SK-N-SH treated with all-trans-retinoic acid at 6 μM for 48 hours (cell line): ENCODE data around the gene PPP1CC.

Experiments used
- ATAC-seq: fragments of 200-7000 bp; cut with Tn5 transposase; 3 replicates; pipeline ENCODE4 v1.9.1; 2020; ENCODE audit warnings: mild to moderate bottlenecking, moderate library complexity
- ARNTL ChIP-seq: fragments of 450-650 bp; formaldehyde crosslinking; IDR thresholded peaks from 2 replicates; pipeline ENCODE4 v1.5.0; 2020; ENCODE audit warnings: low read depth, mild to moderate bottlenecking, moderate library complexity, borderline replicate concordance
- BACH2 ChIP-seq: fragments of 250-450 bp; sonication (Bioruptor Pico); IDR thresholded peaks from 2 replicates; pipeline ENCODE4 v1.9.0; 2021; ENCODE audit warnings: mild to moderate bottlenecking, borderline replicate concordance
- ESRRG ChIP-seq: fragments of 250-450 bp; sonication (Bioruptor Pico); IDR thresholded peaks from 2 replicates; pipeline ENCODE4 v1.6.1; 2021; ENCODE audit warnings: mild to moderate bottlenecking
- GLIS3 ChIP-seq: fragments of 250-450 bp; sonication (Bioruptor Pico); IDR thresholded peaks from 2 replicates; pipeline ENCODE4 v1.5.0; 2020; ENCODE audit warnings: mild to moderate bottlenecking, moderate library complexity
- ISL1 ChIP-seq: fragments of 250-450 bp; sonication (Bioruptor Pico); IDR thresholded peaks from 2 replicates; pipeline ENCODE4 v2.1.2; 2022; ENCODE audit warnings: mild to moderate bottlenecking, moderate library complexity
- OSR1 ChIP-seq: fragments of 250-450 bp; sonication (Bioruptor Pico); IDR thresholded peaks from 2 replicates; pipeline ENCODE4 v1.8.0; 2022; ENCODE audit warnings: moderate library complexity, mild to moderate bottlenecking, inconsistent platforms
- PPARA ChIP-seq: fragments of 250-450 bp; sonication (Bioruptor Pico); IDR thresholded peaks from 2 replicates; pipeline ENCODE4 v1.5.0; 2020; ENCODE audit warnings: mild to moderate bottlenecking, borderline replicate concordance
- SNAI2 ChIP-seq: fragments of 250-450 bp; sonication (Bioruptor Pico); IDR thresholded peaks from 2 replicates; pipeline ENCODE4 v1.5.0; 2020; ENCODE audit warnings: mild to moderate bottlenecking, moderate library complexity
- TOX ChIP-seq: fragments of 250-450 bp; sonication (Bioruptor Pico); IDR thresholded peaks from 2 replicates; pipeline ENCODE4 v1.8.0; 2021; ENCODE audit warnings: mild to moderate bottlenecking, moderate library complexity, borderline replicate concordance
- ZC3H10 ChIP-seq: fragments of 250-450 bp; sonication (Bioruptor Pico); IDR thresholded peaks from 2 replicates; pipeline ENCODE4 v1.5.1; 2021; ENCODE audit warnings: mild to moderate bottlenecking, moderate library complexity
- ZFP3 ChIP-seq: fragments of 250-450 bp; sonication (Bioruptor Pico); IDR thresholded peaks from 2 replicates; pipeline ENCODE4 v1.5.0; 2020; ENCODE audit warnings: mild to moderate bottlenecking, moderate library complexity
- ZFP30 ChIP-seq: fragments of 450-650 bp; formaldehyde crosslinking; IDR thresholded peaks from 2 replicates; pipeline ENCODE4 v1.5.0; 2022; ENCODE audit warnings: mild to moderate bottlenecking, moderate library complexity
- ZNF565 ChIP-seq: fragments of 450-650 bp; formaldehyde crosslinking; conservative IDR thresholded peaks from 2 replicates; pipeline ENCODE4 v1.5.0; 2020; ENCODE audit warnings: low read depth, mild to moderate bottlenecking, moderate library complexity
- ZNF70 ChIP-seq: fragments of 450-650 bp; formaldehyde crosslinking; IDR thresholded peaks from 2 replicates; pipeline ENCODE4 v1.5.0; 2020; ENCODE audit warnings: mild to moderate bottlenecking, moderate library complexity
- ZNF8 ChIP-seq: fragments of 450-650 bp; formaldehyde crosslinking; IDR thresholded peaks from 2 replicates; pipeline ENCODE4 v1.5.0; 2020; ENCODE audit warnings: mild to moderate bottlenecking, moderate library complexity
- TF ChIP-seq, protein P1 (sequence below): fragments of 250-450 bp; sonication (Bioruptor Pico); IDR thresholded peaks from 2 replicates; pipeline ENCODE4 v1.8.0; 2020; ENCODE audit warnings: mild to moderate bottlenecking, moderate library complexity, borderline replicate concordance
- TF ChIP-seq, protein P2 (sequence below): fragments of 250-450 bp; sonication (Bioruptor Pico); IDR thresholded peaks from 2 replicates; pipeline ENCODE4 v1.5.1; 2021; ENCODE audit warnings: mild to moderate bottlenecking, moderate library complexity
- TF ChIP-seq, protein P3 (sequence below): fragments of 250-450 bp; sonication (Bioruptor Pico); IDR thresholded peaks from 2 replicates; pipeline ENCODE4 v1.5.0; 2020; ENCODE audit warnings: mild to moderate bottlenecking, moderate library complexity
- TF ChIP-seq, protein P4 (sequence below): fragments of 250-450 bp; sonication (Bioruptor Pico); IDR thresholded peaks from 2 replicates; pipeline ENCODE4 v1.5.1; 2020; ENCODE audit warnings: low read depth, mild to moderate bottlenecking, moderate library complexity

PPP1CC gene

DNA sequence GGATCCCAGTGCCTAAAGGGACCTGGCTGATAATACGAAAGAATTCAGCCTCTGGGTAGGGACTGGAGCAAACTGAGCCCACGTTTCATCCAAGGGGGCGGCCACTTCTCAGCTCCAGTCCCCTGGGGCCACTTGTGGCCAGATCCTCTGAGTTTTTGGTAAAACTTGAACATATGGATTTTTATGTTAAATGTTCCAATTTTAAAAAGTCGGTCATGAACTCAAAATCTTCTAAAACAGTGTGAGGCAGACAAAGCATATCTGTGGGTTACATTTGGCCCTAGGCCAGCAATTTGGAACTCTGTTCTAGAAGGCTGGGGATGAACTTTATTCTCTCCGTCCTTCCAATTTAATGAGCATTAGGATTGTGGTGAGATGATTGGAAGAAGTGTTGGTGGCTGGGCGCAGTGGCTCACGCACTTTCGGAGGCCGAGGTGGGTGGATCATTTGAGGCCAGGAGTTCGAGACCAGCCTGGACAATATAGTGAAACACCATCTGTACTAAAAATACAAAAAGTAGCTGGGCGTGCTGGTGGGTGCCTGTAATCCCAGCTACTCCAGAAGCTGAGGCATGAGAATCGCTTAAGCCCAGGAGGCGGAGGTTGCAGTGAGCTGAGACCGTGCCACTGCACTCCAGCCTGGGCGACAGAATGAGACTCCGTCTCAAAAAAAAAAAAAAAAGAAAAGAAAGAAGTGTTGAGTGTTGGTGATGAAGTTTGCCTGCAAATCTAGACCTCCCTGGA, 3.0 kb upstream of the PPP1CC start:
- TF ChIP-seq ZC3H10 (CRISPR knock-in tag) (no peak), ZFP3 (CRISPR knock-in tag) (no peak), ZFP30 (CRISPR knock-in tag) (no peak), ZNF8 (CRISPR knock-in tag) (no peak), PPARA (no peak), ESRRG (no peak), TOX (CRISPR knock-in tag) (no peak), GLIS3 (CRISPR knock-in tag) (no peak), ISL1 (CRISPR knock-in tag) (no peak)
- TF ChIP-seq, protein P1, sequence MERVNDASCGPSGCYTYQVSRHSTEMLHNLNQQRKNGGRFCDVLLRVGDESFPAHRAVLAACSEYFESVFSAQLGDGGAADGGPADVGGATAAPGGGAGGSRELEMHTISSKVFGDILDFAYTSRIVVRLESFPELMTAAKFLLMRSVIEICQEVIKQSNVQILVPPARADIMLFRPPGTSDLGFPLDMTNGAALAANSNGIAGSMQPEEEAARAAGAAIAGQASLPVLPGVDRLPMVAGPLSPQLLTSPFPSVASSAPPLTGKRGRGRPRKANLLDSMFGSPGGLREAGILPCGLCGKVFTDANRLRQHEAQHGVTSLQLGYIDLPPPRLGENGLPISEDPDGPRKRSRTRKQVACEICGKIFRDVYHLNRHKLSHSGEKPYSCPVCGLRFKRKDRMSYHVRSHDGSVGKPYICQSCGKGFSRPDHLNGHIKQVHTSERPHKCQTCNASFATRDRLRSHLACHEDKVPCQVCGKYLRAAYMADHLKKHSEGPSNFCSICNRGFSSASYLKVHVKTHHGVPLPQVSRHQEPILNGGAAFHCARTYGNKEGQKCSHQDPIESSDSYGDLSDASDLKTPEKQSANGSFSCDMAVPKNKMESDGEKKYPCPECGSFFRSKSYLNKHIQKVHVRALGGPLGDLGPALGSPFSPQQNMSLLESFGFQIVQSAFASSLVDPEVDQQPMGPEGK (CRISPR knock-in tag), result no peak
- TF ChIP-seq, protein P2, sequence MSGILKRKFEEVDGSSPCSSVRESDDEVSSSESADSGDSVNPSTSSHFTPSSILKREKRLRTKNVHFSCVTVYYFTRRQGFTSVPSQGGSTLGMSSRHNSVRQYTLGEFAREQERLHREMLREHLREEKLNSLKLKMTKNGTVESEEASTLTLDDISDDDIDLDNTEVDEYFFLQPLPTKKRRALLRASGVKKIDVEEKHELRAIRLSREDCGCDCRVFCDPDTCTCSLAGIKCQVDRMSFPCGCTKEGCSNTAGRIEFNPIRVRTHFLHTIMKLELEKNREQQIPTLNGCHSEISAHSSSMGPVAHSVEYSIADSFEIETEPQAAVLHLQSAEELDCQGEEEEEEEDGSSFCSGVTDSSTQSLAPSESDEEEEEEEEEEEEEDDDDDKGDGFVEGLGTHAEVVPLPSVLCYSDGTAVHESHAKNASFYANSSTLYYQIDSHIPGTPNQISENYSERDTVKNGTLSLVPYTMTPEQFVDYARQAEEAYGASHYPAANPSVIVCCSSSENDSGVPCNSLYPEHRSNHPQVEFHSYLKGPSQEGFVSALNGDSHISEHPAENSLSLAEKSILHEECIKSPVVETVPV (CRISPR knock-in tag), result no peak
- TF ChIP-seq, protein P3, sequence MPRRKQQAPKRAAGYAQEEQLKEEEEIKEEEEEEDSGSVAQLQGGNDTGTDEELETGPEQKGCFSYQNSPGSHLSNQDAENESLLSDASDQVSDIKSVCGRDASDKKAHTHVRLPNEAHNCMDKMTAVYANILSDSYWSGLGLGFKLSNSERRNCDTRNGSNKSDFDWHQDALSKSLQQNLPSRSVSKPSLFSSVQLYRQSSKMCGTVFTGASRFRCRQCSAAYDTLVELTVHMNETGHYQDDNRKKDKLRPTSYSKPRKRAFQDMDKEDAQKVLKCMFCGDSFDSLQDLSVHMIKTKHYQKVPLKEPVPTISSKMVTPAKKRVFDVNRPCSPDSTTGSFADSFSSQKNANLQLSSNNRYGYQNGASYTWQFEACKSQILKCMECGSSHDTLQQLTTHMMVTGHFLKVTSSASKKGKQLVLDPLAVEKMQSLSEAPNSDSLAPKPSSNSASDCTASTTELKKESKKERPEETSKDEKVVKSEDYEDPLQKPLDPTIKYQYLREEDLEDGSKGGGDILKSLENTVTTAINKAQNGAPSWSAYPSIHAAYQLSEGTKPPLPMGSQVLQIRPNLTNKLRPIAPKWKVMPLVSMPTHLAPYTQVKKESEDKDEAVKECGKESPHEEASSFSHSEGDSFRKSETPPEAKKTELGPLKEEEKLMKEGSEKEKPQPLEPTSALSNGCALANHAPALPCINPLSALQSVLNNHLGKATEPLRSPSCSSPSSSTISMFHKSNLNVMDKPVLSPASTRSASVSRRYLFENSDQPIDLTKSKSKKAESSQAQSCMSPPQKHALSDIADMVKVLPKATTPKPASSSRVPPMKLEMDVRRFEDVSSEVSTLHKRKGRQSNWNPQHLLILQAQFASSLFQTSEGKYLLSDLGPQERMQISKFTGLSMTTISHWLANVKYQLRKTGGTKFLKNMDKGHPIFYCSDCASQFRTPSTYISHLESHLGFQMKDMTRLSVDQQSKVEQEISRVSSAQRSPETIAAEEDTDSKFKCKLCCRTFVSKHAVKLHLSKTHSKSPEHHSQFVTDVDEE, result no peak
- no peak for ATAC-seq

DNA sequence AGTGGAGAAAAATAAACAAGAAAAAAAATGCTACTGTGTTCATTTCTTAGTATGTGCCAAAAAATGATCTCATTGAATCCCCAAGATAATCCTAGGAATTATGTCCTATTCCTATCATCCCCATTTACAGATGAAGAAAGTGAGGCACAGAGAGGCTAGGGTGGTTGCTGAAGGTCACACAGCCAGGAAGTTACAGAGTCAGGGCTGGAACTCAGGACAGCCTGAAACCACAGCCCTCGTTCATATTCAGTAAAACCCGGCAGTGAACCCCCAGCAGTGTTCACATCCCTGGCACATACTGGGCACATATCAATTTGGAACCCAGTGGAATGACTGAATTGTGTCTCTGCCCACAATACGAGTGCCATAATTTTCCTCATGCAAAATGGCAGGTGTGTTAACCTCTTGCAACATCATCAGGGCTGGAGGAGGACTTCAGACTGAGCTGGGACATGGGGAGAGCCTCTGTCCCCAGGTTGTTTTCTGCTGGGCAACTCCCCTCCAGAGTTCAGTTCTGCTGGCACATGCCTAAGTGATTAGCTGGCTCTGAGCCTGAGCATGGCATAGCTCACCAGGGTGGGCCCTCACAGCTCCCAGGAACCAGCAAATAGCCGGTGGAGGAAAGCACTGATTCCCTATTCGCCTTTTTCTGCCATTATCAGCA, 2.0 kb upstream of the PPP1CC start:
- no peak for TF ChIP-seq ZNF70
- TF ChIP-seq SNAI2 (CRISPR knock-in tag), result no peak
- TF ChIP-seq, protein P4, sequence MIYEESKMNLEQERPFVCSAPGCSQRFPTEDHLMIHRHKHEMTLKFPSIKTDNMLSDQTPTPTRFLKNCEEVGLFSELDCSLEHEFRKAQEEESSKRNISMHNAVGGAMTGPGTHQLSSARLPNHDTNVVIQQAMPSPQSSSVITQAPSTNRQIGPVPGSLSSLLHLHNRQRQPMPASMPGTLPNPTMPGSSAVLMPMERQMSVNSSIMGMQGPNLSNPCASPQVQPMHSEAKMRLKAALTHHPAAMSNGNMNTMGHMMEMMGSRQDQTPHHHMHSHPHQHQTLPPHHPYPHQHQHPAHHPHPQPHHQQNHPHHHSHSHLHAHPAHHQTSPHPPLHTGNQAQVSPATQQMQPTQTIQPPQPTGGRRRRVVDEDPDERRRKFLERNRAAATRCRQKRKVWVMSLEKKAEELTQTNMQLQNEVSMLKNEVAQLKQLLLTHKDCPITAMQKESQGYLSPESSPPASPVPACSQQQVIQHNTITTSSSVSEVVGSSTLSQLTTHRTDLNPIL (CRISPR knock-in tag), result no peak
- TF ChIP-seq, protein P2 (CRISPR knock-in tag), result no peak
- TF ChIP-seq BACH2 (CRISPR knock-in tag), result no peak
- TF ChIP-seq ZFP3 (CRISPR knock-in tag), result no peak
- TF ChIP-seq ISL1 (CRISPR knock-in tag), result no peak
- no peak for TF ChIP-seq OSR1 (CRISPR knock-in tag)
- TF ChIP-seq ARNTL, result no peak
- TF ChIP-seq ZNF565 (CRISPR knock-in tag), result no peak
- TF ChIP-seq, protein P3, result no peak
- no peak for TF ChIP-seq ESRRG
- no peak for TF ChIP-seq TOX (CRISPR knock-in tag)
- ATAC-seq, result peak; percentile 14
